Lower lobe of right lung (tissue), 2 donors: ENCODE data around the gene GATD1. TPM values are rescaled to one million over a fixed set of nuclear protein-coding genes. Genes with fewer than 3 reads are reported as not detected.

ENCODE experiments used
- ATAC-seq, 2 donors: fragments of 200-7000 bp; cut with Tn5 transposase; one replicate each; pipeline ENCODE4 v1.9.1; 2020 to 2022; ENCODE audit warnings: mild to moderate bottlenecking in 2 of 2, moderate library complexity in 2 of 2
- DNase-seq: peaks from one replicate; pipeline ENCODE4 v3.0.0-alpha.2; 2020
- H3K27ac ChIP-seq: fragments of 200-600 bp; one replicate; pipeline ENCODE4 v1.8.0; 2022
- H3K27me3 ChIP-seq: fragments of 200-600 bp; one replicate; pipeline ENCODE4 v1.8.0; 2022; ENCODE audit warnings: low read depth
- H3K36me3 ChIP-seq: fragments of 200-600 bp; one replicate; pipeline ENCODE4 v1.8.0; 2022; ENCODE audit warnings: mild to moderate bottlenecking
- H3K4me1 ChIP-seq: fragments of 200-600 bp; one replicate; pipeline ENCODE4 v1.8.0; 2022
- H3K4me3 ChIP-seq: fragments of 200-600 bp; one replicate; pipeline ENCODE4 v1.8.0; 2022; ENCODE audit warnings: mild to moderate bottlenecking
- H3K9me3 ChIP-seq: fragments of 200-600 bp; one replicate; pipeline ENCODE4 v1.8.0; 2022
- intact Hi-C: fragments of 100-400 bp; cut with DNase I; formaldehyde crosslinking; loops from one replicate; pipeline ENCODE4 v1.11.0; 2022
- total RNA-seq: library from RNA; stranded (reverse); fragmentation: NEBNext Ultra II Directional; extraction: Animal tissue kit (Norgen Biotek cat#: 25700); gene quantifications from one replicate; pipeline ENCODE4 v1.2.1, GENCODE V29; 2021
- TF ChIP-seq, protein P1 (sequence below): fragments of 200-600 bp; IDR thresholded peaks from one replicate; pipeline ENCODE4 v1.8.0; 2022; ENCODE audit warnings: antibody characterized with exemption, mild to moderate bottlenecking
- donor health status: DM: no; HTN: yes; CAD: no; lungs with severe emphysema.

Gene GATD1
- total RNA-seq, 1 donor from 2014 or later: 46.7 TPM

DNA sequence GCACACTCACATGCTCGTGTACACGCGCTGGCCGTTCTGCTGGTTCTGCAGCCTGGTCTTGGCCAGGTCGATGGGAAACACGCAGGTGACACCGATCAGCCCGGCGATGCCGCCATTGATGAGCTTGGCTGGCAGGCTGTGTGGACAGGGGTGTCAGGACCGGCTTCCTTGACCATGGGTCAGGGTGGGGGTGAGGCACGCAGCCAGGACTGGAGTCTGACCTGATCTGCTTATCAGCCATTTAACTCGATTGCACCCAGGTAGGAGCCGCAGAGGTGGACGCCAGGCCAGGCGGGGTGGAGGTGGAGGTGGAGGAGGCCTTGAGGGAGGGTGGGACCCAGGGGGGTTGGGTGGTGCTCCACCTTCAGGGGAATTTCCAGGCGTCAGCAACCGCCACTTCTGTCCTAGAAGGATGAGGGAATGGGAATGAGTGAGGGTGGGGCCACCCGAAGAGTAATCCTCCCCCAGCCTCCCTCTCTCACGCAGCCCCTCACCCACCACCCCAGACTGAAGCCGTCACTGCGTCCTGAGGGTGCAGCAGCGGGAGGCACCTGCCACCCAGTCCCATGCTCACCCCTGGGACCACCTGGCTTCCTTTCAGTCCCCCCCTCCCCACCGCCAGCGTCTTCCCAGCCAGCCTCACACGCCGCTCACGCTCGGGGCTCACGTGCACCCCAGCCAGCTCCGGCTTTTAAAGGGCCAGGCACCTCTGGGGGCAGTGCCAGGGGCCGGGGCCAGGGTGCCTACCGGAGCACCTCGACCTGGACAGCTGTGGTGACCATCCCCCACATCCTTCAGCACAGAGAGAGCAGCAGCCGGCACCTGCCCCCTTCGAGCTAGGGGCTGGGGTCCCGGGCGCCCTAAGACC is 17.7 kb upstream of the GATD1 start:
- DNase-seq (no peak), ATAC-seq (peak; percentile 11 to 57)
- Histone ChIP-seq H3K27ac (peak overlapping the region; percentile 81), H3K9me3 (no peaks in the 10 kb centered on the region), H3K36me3 (peaks cover 31% of the 10 kb centered on the region), H3K4me1 (peaks cover 37% of the 10 kb centered on the region), H3K4me3 (peak overlapping the region; percentile 80), H3K27me3 (peaks cover under 1% of the 10 kb centered on the region)
- TF ChIP-seq, protein P1, sequence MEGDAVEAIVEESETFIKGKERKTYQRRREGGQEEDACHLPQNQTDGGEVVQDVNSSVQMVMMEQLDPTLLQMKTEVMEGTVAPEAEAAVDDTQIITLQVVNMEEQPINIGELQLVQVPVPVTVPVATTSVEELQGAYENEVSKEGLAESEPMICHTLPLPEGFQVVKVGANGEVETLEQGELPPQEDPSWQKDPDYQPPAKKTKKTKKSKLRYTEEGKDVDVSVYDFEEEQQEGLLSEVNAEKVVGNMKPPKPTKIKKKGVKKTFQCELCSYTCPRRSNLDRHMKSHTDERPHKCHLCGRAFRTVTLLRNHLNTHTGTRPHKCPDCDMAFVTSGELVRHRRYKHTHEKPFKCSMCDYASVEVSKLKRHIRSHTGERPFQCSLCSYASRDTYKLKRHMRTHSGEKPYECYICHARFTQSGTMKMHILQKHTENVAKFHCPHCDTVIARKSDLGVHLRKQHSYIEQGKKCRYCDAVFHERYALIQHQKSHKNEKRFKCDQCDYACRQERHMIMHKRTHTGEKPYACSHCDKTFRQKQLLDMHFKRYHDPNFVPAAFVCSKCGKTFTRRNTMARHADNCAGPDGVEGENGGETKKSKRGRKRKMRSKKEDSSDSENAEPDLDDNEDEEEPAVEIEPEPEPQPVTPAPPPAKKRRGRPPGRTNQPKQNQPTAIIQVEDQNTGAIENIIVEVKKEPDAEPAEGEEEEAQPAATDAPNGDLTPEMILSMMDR: no peak
- intact Hi-C loops: no loop called here

DNA sequence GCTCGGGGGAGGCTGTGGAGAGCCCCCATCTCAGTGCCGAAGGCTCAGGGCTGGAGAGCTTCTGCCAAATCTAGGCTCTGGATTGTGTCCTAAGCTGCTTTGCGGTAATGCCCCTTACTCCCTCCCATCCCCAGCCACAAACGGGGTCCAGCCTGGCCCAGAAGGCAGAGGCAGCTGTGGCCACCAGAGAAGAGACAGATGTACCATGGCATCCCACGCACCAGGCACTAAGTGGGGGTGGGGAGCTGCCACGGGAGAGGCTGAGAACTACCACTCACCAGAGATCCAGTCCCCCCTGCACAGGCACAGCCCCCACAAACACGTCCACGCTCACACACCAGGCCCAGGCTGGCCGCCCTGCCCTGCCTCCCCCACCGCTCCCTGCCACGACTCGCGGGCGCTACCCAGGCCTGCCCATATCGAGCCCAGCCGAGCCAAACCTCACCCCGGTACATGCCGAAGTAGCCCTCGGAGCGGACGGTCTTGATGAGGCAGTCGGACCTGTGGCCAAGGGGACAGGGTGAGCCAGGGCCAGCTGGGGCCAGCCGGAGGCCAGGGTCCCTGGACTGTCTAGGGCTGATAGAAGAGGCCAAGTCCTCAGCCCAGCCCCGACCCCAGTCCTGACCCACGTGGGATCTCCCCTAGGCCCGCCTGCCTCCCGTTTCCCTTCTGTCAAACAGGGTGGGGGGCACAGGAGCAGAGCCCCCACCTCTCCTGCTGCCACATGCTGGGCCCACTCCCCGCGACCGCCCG is 16.9 kb upstream of the GATD1 start:
- no peak for DNase-seq
- H3K27me3 ChIP-seq: peaks cover 9% of the 10 kb centered on the region
- no peaks in the 10 kb centered on the region for H3K9me3 ChIP-seq
- no peak overlapping the region for H3K27ac ChIP-seq
- peaks cover 37% of the 10 kb centered on the region for H3K4me1 ChIP-seq
- intact Hi-C loops: no loop called here
- ATAC-seq: no peak
- TF ChIP-seq, protein P1: no peak
- peak overlapping the region; percentile 80 for H3K4me3 ChIP-seq
- peaks cover 23% of the 10 kb centered on the region for H3K36me3 ChIP-seq

DNA sequence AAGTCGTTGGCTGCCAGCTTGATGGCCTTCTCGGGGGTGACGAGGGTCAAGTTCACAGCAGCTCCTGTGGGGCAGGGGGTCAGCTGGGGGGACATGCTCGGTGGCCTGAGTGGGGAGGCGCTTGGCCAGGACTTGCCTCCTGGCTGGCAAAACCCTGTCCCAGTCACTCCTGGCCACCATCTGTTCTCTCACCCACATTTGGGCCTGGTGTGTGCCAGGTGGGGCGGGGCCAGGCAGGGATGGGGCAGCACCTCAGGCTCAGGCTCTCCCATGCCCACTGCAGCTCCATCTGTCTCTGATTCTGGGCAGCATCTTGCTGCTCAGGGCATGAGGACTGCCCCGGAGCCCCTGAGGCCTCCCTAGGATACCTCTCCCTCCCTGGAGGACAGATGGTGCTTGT is 16.3 kb upstream of the GATD1 start:
- TF ChIP-seq, protein P1: no peak
- intact Hi-C loops: no loop called here

DNA sequence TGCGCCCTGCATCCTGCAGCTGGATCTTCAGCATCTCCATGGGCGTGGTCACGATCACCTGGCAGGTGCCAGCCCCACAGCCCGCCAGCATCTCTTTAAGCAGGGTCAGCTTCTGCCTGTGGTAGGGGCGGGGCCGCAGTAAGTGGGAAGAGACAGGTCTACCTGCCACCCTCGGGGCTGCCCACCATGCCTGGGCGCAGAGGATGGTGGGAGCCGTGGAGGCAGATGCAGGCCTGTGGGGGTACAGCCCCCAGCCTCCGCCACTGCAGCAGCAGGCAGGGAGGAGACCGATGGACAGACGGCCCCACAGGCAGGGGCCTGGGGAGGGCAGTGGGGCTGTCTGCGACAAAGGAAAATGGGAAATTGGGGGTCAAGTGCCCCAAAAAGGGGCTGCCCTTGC is 15.6 kb upstream of the GATD1 start:
- H3K27ac ChIP-seq: no peak overlapping the region
- DNase-seq: no peak
- TF ChIP-seq, protein P1: no peak
- ATAC-seq: no peak
- H3K27me3 ChIP-seq: peaks cover 18% of the 10 kb centered on the region
- peaks cover 20% of the 10 kb centered on the region for H3K36me3 ChIP-seq
- intact Hi-C loops: no loop called here
- no peaks in the 10 kb centered on the region for H3K9me3 ChIP-seq
- no peak overlapping the region for H3K4me3 ChIP-seq
- peaks cover 32% of the 10 kb centered on the region for H3K4me1 ChIP-seq

More for the DNA sequence above, 16.3 kb upstream of the GATD1 start:
- no peak overlapping the region for H3K4me3 ChIP-seq
- DNase-seq (no peak), ATAC-seq (no peak)
- H3K27me3 ChIP-seq: peaks cover 15% of the 10 kb centered on the region
- no peaks in the 10 kb centered on the region for H3K9me3 ChIP-seq
- no peak overlapping the region for H3K27ac ChIP-seq
- H3K36me3 ChIP-seq: peaks cover 20% of the 10 kb centered on the region
- H3K4me1 ChIP-seq: peaks cover 36% of the 10 kb centered on the region

DNA sequence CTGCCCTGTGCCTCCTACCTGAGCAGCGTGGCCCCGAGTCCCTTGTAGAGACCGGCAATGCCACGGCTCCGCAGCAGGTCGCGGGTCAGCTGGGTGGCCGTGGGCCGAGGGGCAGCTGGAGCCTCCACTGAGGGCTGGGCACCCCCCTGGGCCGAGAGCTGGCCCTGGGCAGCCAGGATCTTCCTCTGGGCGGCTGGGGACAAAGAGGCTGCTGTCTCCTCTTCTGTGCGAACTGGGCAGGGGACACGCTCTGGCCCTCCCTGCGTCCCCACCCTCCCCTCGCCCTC is 15.2 kb upstream of the GATD1 start:
- intact Hi-C loops: no loop called here
- peaks cover 30% of the 10 kb centered on the region for H3K4me1 ChIP-seq

More for the DNA sequence above, 15.2 kb upstream of the GATD1 start:
- TF ChIP-seq, protein P1: no peak
- H3K4me3 ChIP-seq: no peak overlapping the region
- H3K9me3 ChIP-seq: no peaks in the 10 kb centered on the region
- no peak for DNase-seq
- ATAC-seq: no peak
- H3K27ac ChIP-seq: no peak overlapping the region
- H3K36me3 ChIP-seq: peaks cover 20% of the 10 kb centered on the region
- H3K27me3 ChIP-seq: peaks cover 18% of the 10 kb centered on the region
